Omental fat pad (tissue), 4 donors: ENCODE data around the gene VPS13C. TPM values are rescaled to one million over a fixed set of nuclear protein-coding genes. Genes with fewer than 3 reads are reported as not detected.

Experiments
- ATAC-seq: fragments of 150-250 bp; one replicate; pipeline ENCODE4 v1.9.1; 2016; ENCODE audit warnings: mild to moderate bottlenecking, moderate library complexity; ENCODE audit not compliant: low FRiP score
- DNase-seq: peaks from one replicate; pipeline ENCODE4 v3.0.0-alpha.2; 2019; ENCODE audit warnings: low spot score
- CTCF ChIP-seq, 3 donors: fragments of 450-650 bp; IDR thresholded peaks; one replicate each; pipeline ENCODE4 v1.5.1; 2016 to 2017; ENCODE audit warnings: antibody characterized with exemption in 3 of 3, mild to moderate bottlenecking in 3 of 3, moderate library complexity in 2 of 3
- total RNA-seq, 4 donors: library from RNA; depleted of rRNA; stranded (reverse); fragments of >200 nt; gene quantifications; one replicate each; pipeline ENCODE4 v1.1.0, GENCODE V29; 2016

VPS13C gene
- total RNA-seq, 4 donors from 2014 or later = 61.6 to 144 (median 75.8) TPM

DNA sequence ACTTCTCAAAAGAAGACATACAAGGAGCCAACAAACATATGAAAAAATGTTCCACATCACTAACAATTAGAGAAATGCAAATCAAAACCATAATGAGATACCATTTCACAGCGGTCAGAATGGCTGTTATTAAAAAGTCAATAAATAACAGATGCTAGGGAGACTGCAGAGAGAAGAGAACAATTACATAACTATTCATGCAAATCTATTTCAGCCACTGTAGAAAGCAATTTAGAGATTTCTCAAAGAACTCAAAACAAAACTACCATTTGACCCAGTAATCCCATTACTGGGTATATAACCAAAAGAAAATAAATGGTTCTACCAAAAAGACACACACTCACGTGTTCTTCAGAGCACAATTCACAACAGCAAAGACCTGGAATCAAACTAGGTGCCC lies 116.3 kb downstream of the VPS13C start:
- DNase-seq (no peak), ATAC-seq (no peak)
- no peak for TF ChIP-seq CTCF (IDR thresholded peaks at IDR 0.05)

GRCh38 chr15:61938249-61938648 lies 122.0 kb downstream of the VPS13C start:
- no peak for ATAC-seq
- no peak for DNase-seq
- TF ChIP-seq CTCF (IDR thresholded peaks at IDR 0.05) = no peak

DNA sequence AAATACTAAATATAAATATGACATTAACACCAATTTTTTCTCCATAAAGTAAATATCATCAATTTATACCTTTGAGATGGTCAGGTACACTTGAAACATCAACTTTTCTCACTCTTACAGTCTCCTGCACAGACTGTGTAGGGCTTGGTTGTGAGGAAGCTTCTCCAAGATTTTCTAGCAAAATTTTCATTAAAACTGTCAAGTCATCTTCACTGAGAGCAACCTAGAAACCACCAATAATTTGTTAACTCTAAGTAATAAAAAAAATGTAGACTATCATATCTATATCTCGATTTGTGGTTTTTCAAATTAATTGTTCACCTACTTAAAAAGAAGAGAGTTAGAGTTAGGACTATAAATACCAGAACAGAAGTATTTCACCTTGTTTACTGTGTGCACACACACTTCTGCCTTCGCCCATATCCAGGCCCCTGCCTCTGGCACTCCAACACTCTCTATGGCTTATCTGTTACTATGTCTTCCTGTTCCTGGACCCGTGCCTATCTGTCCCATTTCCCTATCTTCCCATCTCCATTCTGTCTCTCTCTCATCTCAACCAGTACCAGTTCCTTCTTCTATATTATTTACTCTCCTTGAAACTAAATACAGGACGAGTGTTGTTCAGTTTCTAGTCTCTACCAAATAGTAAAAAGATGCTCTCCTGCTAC lies 123.6 kb downstream of the VPS13C start:
- no peak for ATAC-seq
- no peak for DNase-seq
- no peak for TF ChIP-seq CTCF (IDR thresholded peaks at IDR 0.05)

DNA sequence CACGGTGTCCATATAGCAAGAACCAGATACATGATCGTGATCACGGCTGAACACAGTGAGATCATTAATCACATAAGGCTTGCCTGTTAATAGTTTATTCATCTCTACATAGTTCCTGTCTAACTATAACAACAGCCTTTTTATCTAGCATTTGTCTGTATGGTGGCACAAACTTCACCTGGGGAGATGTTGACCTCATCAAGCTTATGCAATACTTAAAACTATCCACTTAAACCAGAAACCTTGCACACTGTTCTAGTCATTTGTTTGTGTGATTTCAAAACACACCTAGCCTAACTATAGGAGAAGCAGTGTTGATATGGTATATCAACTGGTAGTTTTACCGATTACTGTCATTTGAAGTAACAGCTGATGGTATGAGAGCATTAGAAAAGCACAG lies 124.8 kb downstream of the VPS13C start:
- TF ChIP-seq CTCF (IDR thresholded peaks at IDR 0.05) = no peak
- ATAC-seq = no peak
- no peak for DNase-seq

DNA sequence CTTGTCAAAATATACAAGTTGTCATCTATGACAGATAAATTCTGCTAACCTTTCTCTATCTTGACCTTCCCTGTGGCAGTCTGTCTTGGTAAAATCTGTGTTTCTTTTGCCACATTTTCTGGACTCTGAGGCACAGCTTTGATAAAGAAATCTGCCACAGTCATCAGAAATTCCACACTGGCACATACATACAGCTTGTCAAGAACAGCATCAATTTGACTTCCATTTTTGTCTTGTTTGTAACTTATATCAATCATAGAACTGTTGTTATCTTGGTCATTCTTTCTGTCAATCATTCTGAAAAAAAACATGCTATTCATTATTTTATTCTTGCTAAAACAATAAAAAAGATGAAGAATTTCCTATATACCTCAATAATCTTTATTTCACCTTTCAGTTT lies 130.8 kb downstream of the VPS13C start:
- ATAC-seq = no peak
- TF ChIP-seq CTCF (IDR thresholded peaks at IDR 0.05) = no peak
- no peak for DNase-seq

GRCh38 chr15:61923173-61923572 lies 137.1 kb downstream of the VPS13C start:
- TF ChIP-seq CTCF (IDR thresholded peaks at IDR 0.05) = no peak
- ATAC-seq (no peak), DNase-seq (no peak)

- no peak for ATAC-seq
- TF ChIP-seq CTCF (IDR thresholded peaks at IDR 0.05) = no peak
- no peak for DNase-seq
Observed at GRCh38 chr15:61921093-61921492, 139.2 kb downstream of the VPS13C start.
